Brain pericyte (primary cell): ENCODE measurements around the gene UBAP1.
"Not testable (repeated sequence)": the region's sequence is repeated elsewhere in the genome, so short reads cannot be mapped to it uniquely, and the experiment has no call there.

ENCODE experiments used
- DNase-seq: peaks from one replicate; pipeline ENCODE4 v3.0.0-alpha.2; 2012; ENCODE audit warnings: low read depth, low spot score

UBAP1 gene

DNA sequence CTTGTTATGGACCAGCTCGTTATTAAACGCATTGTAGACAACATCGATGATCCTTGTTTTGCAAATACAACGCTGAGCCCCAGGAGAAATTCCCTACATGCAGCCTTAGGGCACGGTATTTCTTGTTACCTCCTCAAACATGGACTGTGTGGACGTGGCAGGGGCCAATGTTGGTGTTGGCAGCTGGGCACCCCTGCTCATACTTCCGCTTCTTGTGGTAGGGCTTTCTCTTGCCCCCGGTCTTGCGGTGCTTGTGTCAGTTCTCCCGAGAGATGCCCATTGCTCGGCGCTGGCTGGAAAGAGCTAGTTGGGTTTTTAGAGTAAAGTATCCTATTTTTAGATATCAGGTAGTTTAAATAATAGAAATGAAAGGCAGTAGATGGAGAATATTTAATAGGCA lies 45.5 kb downstream of the UBAP1 start:
- DNase-seq, result no peak

DNA sequence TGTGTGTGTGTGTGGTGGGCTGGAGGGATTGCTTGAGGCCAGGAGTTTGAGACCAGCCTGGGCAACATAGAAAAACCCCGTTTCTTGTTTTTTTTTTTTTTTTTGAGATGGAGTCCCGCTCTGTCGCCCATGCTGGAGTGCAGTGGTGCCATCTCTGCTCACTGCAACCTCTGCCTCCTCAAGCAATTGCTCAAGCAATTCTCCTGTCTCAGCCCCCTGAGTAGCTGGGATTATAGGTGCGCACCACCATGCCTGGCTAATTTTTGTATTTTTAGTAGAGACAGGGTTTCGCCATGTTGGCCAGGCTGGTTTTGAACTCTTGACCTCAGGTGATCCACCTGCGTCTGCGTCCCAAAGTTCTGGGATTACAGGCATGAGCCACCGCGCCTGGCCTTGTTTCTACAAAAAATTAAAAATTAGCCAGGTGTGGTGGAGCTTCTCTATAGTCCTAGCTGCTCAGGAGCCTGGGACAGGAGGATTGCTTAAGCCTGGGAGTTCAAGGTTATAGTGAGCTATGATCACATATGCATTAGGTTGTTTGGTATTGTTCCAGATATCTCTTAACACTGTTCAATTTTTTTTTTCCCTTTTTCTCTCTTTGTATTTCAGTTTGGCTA lies 47.4 kb downstream of the UBAP1 start:
- not testable (repeated sequence) for DNase-seq

DNA sequence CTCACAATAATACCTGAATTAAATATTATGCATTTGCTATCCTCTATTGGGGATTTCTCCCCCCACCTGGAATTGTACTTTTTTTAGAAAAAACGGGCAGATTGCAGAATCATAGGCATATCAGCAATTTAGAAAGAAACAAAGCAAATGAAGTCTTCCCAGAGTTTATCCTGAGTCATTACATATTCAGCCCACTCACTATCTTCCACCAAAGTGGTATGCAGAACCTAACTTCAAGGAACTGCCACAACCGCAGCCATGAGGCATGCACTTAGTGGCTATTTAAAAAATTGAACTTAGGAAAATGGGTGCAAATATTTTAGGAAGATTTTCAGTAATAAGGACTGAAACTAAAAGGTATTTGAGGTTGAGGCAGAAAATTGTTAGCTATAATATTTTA lies 48.6 kb downstream of the UBAP1 start:
- DNase-seq, result no peak

DNA sequence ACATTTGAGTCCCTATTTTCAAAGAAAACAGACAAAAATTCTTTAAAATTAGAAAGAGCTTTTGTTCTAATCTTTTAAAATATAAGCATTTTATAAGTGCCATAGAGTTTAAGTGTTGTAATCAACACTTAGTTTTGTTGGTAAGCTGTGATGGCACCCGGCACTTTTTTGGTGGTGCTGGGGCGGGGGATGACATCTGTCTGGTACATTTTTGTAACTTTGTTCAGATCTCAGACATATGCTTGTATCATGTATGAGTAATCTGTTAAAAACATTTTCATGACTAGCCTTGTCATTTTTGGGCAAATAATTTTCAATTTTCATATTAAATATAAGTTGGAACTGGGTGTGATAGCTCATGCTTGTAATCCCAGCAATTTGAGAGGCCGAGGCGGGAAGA lies 51.7 kb downstream of the UBAP1 start:
- no peak for DNase-seq

DNA sequence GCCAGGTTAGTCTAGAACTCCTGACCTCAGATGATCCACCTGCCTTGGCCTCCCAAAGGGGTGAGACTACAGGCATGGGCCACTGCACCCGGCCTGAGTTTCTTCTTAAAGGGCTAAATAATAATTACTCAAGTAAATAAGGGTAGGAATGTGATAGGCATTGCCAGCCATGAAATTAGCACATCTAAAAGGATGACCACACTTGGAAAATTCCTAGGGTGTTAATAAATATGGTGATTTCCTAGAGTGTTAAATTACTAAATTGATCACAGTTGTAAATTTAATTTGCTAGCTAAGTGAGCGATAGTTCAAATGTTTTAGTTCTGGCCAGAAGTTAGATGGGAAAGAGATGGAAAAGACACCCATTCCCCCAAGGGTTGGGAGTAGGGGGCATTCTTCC lies 53.4 kb downstream of the UBAP1 start:
- no peak for DNase-seq

DNA sequence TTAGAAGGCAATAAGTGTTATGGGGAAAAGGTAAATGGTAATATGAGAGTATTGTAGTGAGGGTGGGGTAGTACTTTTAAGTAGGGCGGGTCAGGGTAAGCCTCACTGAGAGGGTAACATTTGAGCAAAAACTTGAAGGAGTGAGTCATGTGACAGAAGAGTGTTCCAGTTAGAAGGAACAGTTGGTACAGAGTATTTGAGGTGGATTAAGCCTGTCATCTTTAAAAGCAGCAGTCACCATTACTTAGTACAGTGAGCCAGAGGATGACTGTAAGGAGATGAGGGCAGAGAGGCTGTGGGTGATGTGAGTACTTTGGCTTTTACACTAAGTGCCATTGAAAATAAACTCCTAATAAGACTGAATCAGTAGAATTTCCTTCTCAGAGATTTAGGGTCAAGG lies 54.8 kb downstream of the UBAP1 start:
- no peak for DNase-seq

DNA sequence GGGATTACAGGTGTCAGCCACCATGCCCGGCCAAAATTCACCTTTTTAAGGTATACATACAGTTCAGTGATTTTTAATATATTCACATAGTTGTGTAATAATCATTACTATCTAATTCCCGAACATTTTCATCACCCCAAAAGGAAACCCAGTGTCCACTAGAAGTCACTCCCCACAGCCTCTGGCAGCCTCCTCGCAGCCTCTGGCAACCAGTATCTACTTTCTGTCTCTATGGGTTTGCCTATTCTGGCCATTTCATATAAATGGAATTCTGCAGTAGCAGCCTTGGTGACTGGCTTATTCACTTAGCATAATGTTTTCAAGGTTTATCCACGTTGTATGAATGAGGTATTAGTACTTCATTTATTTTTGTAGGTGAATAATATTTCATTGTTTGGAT lies 59.0 kb downstream of the UBAP1 start:
- no peak for DNase-seq

DNA sequence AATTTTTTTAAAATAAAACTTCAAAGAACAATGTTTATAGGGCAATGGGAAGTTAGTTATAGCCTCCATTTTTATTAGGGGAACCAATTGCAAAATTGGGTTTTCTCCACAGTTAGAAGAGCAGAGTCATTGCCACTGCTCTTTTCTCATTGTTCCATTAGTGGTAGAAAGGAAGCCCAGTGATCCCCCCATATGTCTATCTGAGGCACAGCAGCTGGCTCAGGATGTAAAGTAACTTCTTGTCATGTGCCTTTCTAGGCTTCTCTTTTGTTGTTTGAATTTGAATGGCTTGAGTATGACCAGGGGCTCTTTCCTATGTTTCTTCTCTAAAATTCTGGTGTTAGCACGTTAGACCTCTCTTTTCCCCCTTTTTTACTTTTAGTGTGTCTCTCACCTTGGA lies 61.2 kb downstream of the UBAP1 start:
- no peak for DNase-seq

DNA sequence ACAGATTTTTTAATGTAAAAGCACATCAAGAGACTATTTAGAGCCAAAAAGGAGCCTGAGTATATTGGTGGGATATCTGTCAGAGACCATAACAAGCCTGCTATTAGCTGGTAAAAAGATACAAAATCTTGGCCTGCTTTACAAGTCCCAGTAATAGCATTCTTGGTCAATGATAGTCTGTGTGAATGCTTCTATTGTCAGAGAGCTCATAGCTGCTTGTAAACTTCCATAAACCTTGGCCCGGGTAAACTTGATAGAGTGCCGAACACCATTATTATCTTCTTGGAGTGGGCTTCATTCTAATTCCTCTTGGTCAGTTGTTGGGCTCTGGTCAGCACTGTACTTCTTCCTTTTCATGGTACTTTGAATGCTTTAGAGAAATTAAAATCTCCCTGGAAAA lies 64.0 kb downstream of the UBAP1 start:
- no peak for DNase-seq

DNA sequence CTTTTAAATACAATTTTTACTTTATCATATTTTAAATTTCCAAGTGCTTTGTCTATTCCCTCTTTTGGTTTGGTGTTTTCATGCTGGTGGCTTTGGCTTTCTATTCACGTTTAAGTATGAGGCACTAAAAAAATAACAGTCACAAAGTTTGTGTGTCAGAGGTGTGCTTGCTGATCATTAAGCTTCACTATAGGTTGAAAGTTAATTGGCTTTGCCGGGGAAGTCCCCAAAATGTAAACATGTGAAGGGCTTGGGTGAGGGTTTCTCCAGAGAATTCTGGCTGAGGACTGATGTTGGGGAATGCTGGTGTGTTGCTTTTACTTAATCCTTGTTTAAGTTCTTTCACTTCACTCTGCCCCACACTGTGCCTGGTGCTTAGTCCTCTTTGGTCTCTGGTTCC lies 66.4 kb downstream of the UBAP1 start:
- not testable (repeated sequence) for DNase-seq

DNA sequence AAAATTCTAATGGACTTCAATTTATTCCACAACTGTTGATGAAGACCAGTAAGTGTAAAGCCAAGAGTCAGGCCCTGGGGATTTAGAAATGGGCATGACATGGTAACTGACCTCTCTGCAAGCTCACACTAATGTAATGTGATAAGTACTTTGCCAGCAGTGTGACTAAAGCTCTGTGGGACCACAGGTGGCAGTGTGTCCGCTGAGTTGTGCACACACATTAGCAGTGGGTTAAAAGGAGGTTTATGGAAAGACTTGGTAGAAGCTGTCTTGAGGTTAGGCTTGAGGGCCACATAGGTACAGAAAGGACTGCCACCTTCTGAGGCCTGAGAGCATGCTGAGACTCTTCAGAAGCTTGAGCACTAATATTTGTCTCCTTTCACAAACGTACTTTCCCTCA lies 67.6 kb downstream of the UBAP1 start:
- DNase-seq, result no peak

DNA sequence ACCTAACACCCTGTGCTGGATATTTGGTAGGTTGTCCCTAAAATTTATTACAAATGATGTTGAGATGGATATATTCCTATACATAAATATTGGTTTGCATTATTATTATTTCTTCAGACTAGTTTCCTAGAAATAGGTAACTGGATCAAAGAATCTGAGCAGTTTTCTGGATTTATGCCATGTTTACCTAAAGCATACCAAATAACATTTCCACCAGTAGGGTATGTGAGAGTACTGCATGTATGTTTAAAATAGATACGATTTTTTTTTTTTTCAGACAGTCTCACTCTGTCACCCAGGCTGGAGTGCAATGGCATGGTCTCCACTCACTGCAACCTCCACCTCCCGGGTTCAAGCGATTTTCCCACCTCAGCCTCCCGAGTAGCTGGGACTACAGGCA lies 68.9 kb downstream of the UBAP1 start:
- not testable (repeated sequence) for DNase-seq

DNA sequence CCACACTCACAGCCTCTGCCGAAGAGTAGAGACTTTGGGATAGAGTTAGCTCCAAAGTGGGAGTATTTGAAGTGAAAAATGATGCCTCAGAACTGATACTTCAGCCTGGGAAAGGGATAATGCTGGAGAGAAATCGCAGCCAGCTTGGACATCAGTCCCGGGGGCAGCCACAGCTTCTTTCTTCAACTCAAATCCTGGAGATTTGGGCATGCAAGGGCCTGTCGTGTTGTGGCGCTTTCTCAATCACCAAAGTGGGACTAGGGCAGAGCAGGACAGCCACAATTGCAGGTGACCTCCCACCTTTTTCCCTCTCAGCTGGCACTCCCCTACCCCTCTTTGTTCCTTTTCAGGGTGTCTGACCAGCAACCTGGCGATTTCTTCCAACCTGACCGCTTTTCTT lies 70.4 kb downstream of the UBAP1 start:
- no peak for DNase-seq

DNA sequence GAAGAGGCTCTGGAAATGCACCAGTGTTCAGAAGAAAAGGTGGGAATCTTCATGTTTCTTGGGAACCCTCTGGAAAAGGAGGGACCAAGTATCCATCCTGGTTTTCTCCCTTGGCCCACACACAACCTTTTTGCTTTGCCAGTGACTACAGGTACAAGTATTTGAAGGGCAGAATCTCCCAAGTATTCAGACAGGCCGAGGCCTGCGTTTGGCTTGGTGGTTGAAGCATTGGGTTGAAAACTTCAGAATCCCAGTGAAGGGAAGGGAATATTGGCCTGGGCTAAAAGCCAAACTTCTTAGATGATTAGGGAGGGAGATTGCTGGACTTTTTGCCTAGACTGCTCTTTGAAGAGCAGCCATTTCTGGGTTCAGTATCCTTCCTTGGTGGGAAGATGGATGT lies 71.9 kb downstream of the UBAP1 start:
- no peak for DNase-seq

DNA sequence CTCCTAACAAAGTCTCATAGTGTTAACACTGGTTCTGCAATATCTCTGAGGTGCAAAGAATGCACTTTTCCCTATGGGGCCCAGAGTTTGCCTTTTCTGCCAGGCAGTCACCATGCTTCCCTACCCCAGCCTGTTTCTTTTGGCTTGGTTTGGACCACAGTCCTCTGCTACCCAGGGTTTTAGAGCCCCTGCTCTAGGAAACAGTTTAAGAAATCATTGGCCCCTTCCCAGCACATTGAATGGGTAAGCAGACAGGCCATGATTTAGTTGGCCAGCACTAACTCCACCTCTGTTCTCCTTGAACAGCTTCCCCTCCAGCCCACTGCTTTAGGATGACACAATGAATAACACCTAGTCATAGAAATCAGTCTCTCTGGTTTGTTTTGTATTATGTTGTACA lies 73.2 kb downstream of the UBAP1 start:
- no peak for DNase-seq

DNA sequence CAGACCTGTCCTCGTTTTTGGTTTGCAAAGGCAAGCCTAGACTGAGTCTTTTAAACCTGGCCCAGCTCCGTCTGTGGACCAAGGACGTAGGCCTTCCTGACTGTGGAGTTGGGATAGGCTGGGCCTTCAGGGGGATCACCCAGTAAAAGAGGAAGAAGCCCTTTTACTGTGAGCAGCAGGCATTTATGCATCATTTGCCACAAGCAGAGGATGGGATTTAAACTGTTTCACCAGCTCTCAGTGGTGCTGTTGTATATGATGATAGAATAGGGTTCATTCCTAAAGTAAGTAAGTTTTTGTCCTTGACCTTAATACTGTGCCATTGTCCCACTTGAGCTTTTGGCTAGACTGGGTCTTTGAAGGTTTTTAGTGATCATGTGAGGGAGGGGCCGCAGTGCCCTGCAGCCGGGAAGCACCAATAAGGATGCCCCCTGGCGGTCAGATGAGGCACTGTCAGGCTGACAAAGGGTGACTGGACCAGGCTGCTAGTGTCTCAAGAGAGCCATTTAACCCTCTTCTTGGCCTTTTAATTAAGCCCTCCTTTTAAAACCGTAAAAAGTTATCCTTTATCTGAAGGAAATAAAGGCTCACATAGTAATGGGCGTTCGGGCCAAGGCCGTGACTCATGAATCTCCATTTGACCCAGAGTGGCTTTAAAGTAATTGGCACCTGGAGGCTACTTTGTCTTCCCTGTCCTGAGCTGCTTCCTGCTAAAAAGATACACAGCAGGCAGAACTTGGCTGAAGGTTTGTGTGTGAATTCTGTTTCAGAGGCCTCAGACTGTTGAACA lies 74.0 kb downstream of the UBAP1 start:
- no peak for DNase-seq

DNA sequence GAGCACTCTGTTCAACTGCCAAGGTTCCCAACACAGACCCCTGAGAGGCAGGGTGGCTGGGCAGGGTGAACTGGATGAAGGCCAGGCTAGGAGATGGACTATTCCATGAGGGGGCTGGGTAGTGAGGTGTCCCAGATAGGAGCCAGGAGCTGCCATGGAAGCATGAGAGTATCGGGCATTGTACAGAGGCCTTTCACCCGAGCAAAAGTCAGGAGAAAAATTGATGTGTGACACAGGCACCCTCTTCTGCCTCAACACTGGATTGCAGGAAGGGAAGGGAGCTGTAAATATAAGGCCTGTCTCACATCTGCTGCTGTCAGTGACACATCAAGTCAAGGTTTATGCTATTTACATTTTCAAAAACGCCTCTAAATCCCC lies 74.6 kb downstream of the UBAP1 start:
- DNase-seq, result no peak

DNA sequence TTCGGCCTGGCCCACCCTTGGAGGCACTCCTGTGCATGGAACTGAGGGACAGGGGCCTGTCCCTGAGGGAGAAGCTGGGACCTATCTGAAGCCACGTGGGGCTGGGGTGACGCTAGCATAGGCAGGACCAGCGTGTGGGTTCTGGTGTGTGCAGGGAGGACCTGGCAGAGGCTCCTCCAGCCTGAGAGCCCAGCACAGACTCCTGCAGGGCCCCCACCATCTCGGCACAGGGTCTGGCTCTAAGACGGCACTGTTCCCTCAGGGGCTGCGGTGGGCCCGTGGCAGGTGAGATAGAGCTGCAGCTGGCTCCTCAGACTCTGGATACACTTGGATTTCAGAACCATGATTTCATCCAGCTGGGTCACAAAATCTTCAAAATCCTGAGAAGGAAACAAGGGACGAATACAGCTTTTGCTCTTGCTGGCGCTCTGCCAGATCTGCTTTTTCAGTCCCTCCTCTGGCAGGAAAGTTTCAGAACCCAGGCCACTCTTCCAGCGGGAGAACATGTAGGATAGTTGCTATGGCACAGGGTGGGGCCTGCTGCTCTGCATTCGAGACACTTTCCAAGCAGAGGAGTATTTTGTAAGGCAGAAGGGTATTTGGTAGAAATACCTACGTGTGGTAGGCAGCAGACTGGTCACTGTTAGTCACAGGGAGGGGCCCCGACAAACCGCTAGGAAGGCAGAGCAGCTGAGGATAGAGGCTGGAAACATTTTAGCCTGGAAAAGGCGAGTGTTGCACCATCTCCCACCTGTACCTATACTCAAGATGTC lies 75.5 kb downstream of the UBAP1 start:
- DNase-seq, result no peak

DNA sequence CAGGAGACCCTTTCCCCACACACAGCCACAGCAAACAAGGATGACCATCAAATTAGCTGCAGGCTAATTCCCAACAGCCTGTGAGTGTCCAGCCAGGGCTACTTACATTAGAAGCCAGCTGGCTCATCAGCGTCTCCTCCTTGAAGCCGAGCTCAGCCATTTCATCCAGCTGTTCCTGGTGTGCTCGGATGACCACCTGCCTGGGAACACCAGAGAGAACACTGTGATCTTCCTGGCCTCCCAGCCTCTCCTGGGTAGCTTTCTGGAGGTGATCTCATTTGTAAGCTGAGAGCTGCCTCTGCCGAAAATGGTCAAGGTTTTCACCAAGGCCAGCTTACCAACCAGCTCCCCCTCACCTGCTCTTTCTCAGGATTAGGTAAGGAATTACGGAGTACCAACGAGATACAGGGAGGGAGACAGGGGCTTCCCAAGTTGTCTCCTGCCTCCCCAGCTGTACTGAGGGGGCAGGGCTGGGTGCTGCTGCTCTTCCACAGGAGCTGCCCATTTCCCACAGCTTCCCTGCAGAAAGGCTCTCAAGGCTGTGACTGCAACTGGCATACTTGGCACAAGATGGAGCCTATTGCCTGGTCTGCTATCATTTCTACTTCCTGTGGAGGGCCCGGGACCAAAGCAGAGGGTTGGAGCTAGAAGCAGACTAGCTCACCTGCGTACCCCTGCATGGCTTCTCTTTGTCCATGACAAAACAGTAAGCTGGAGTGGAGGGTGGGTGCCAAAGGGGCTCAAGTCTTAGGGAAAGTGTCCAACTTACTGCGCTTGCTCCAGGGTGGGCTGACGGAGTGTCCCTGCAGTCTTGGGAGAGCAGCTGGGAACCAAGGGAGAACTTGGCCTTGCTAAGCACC lies 76.4 kb downstream of the UBAP1 start:
- no peak for DNase-seq

DNA sequence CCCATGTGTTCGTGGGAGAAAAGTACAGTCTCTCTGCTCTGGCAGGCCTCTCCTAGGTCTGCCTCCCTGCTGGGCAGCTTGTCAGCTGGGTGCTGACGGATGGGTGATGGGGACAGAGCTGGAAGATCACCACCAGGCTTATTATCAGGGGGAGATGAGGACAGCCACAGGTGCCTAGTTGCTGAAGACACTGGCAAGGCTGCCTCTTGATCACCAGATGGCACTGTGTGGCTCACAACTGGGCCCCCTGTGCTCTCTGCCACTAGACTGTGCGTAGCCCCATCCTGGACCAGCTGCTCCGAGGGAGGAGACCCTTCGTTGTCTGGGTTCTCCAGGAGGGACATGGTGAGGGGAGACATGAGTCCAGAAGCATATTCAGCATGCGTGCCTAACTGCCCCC lies 77.3 kb downstream of the UBAP1 start:
- DNase-seq, result no peak

DNA sequence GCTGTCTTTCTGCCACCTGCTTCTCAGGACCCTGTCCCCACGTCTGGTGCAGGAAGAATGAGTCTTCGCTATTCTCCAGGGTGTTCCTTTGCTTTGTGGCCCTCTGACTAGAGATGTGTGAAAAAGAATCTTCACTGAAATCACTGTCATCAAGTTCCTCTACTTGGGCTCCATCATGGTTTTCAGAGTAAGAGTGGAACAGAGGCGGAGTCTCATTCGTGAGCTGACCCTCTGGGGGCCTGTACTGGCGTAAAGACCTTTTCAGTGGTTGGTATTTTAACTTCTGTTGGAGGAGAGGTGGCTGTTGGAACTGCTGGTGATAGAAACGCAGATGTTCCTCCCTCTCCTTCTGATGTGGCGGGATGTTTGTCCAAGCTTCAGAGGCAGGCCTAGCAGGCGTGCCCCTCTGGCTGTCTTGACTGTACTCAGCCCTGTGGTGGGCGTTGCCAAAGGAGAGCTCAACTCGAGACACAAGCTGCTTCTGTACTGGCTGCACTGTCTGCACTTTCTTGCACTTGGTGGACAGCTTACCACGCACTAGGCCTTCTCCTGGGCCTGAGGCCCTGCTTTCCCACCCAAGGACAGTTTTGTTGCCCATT lies 78.2 kb downstream of the UBAP1 start:
- DNase-seq, result no peak

DNA sequence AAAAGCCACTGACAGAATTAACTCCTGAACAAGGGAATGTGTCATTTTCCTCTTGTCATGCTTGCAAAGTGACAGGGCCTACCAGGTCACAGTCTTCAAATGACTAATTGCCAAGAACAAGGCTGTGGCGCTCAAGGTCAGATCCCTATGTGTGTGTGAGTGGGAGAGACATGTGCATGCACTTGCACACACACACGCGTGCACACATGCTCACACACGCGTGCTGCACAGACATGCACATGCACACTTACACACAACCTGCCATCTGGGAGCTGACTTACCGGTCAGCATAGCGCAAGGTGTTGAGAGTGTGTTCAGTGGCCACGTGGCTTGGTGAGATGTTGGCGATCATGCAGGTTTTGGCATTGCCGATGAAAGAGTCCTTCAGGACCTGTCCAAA lies 80.5 kb downstream of the UBAP1 start:
- no peak for DNase-seq
